Measurements from ENCODE around the gene CALN1.

DNA sequence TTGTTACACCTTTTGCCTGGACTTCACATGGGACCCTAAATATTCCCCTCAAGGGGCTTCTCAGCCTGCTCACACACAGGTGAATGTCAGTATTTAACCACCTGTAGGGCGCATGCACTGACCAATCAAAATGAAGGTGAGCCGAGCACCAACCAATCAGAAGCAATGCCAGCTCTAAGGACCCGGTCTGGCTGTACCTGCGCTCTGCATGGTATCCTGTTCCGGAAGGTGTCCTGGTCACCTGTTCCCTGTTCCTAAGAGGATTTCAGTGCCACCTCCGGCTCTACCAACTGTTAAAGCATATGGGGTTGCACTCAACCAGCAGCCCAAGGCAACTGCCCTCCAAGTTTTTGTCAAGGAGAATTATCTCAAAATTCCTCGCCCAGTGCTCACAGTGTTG is 18.4 kb upstream of the CALN1 start:
- TF ChIP-seq, protein P1, sequence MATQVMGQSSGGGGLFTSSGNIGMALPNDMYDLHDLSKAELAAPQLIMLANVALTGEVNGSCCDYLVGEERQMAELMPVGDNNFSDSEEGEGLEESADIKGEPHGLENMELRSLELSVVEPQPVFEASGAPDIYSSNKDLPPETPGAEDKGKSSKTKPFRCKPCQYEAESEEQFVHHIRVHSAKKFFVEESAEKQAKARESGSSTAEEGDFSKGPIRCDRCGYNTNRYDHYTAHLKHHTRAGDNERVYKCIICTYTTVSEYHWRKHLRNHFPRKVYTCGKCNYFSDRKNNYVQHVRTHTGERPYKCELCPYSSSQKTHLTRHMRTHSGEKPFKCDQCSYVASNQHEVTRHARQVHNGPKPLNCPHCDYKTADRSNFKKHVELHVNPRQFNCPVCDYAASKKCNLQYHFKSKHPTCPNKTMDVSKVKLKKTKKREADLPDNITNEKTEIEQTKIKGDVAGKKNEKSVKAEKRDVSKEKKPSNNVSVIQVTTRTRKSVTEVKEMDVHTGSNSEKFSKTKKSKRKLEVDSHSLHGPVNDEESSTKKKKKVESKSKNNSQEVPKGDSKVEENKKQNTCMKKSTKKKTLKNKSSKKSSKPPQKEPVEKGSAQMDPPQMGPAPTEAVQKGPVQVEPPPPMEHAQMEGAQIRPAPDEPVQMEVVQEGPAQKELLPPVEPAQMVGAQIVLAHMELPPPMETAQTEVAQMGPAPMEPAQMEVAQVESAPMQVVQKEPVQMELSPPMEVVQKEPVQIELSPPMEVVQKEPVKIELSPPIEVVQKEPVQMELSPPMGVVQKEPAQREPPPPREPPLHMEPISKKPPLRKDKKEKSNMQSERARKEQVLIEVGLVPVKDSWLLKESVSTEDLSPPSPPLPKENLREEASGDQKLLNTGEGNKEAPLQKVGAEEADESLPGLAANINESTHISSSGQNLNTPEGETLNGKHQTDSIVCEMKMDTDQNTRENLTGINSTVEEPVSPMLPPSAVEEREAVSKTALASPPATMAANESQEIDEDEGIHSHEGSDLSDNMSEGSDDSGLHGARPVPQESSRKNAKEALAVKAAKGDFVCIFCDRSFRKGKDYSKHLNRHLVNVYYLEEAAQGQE (IDR thresholded peaks at IDR 0.05; ENCODE audit: insufficient read depth in 1 of 2, low read depth in 2 of 2, low read length in 2 of 2), result no peak
- TF ChIP-seq POLR2AphosphoS5 (IDR thresholded peaks at IDR 0.05; ENCODE audit: low read depth, low read length), result no peak
- no peak for TF ChIP-seq TAF1 (IDR thresholded peaks at IDR 0.05; ENCODE audit: borderline replicate concordance, insufficient read depth, low read length)
- TF ChIP-seq SIN3A (IDR thresholded peaks at IDR 0.05; ENCODE audit: borderline replicate concordance, insufficient read depth, low read length), result no peak
- TF ChIP-seq FOXP2 (optimal IDR thresholded peaks at IDR 0.05; ENCODE audit: borderline replicate concordance, extremely low read depth, extremely low read length, insufficient read depth), result no peak
